ENCODE measurements around the gene TUBA1A.
"Not testable (repeated sequence)": the region's sequence is repeated elsewhere in the genome, so short reads cannot be mapped to it uniquely, and the experiment has no call there.

The TUBA1A gene

DNA sequence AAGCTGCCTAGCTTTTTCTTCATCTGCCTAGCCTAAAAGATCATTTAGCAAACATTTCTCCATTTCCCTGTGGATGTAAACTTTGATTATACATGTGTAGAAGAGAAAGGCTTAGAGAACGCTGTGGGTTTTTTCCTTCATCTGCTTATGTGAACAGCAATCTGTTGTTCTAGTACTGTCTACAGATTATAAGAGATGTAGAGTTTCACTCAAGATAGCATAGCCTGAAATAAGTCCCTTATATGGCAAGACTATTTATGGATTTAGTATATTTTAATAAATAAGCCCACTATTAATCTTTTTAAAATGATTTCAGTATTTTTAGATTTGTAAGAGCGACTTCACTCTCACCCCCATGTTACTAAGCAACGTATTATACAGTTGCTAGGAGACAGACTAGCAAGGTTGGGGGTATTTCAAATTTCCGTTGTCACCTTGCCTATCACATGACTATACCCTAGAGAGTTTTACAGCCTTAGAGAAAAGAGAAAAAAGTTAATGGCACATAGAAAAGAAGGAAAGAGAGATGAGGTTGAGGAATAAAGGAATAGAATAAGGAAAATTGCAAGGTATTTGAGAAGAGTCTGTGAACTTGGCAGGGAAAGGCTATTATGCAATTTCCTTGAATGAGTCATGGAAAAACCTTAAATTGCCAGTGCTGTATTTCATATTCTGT, 12.2 kb upstream of the TUBA1A start:
- no peak for DNase-seq

DNA sequence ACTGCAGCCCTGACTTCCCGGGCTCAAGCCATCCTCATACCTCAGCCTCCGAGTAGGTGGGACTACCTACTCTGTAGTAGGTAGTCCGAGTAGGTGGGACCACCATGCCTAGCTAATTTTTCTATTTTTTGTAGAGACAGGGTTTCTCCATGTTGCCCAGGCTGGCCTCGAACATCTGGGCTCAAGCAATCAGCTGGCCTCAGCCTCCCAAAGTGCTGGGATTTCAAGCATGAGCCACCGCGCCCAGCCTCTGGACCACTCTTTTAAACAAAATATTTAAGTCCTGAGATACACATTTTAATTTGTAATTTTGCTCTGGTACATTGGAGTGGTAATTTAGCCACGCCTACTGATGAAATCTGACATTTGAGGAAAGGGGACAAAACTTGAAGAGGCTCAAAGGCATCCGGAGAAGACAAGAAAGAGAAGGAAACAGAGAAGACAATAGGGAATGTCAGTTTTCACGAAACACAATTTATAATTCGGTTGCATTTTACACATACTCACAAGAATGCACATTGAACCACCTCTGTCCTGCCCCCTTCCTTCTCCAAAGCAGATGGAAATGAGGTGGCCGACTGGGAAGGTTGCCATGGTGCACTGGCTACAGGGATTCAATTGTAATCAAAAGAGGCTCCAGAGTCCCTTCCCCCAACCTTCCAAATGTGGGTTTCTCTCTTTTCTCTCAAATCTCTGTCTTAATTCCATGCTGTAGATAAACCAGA, 9.7 kb upstream of the TUBA1A start:
- DNase-seq = no peak

DNA sequence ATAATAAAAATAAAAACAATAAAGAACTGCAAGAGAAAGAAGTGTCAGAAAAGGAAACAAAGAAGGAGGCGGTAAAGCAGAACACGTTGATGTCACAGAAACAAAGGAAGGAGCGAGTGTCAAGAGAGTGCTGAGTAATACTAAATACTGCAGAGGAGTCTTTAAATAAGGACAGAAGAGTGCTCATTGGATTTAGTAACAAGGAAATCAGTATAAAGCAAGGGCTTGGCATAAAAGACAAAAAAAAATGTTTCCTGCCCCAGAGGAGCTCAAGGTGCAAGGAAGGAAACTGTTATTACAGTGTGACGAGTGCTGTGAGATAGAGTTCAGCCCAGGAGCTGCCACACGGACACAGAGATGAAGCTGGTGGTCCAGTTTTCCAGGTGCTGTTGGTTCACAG, 8.4 kb upstream of the TUBA1A start:
- DNase-seq = no peak

DNA sequence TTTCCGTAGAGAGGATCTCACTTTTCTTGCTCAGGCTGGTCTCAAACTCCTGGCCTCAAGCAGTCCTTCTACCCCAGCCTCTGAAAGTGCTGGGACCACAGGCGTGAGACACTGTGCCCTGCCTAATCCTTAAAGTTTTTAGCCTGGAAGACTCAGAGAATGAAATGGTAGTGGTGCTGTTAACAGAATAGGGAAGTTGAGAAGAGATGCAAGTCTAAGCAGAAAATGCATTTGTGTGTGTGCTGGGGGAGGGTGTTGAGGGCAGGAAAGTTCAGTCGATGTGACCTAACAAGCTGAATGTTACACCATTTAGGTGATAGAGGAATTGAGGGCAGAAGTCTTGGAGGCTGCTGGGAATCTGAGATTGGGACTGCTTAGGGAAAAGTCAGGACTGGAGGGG, 6.9 kb upstream of the TUBA1A start:
- DNase-seq = no peak

DNA sequence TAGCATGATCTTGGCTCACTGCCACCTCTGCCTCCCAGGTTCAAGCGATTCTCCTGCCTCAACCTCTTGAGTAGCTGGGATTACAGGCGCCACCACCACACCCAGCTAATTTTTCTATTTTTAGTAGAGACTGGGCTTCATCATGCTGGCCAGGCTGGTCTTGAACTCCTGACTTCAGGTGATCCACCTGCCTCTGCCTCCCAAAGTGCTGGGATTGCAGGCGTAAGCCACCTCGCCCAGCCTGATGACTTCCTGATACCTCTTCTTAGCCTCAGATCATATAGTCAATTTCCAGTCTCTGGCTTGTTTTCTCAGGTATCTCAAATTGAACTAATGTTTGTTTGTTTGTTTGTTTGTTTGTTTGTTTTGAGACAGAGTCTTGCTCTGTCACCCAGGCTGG, 4.9 kb upstream of the TUBA1A start:
- not testable (repeated sequence) for DNase-seq

DNA sequence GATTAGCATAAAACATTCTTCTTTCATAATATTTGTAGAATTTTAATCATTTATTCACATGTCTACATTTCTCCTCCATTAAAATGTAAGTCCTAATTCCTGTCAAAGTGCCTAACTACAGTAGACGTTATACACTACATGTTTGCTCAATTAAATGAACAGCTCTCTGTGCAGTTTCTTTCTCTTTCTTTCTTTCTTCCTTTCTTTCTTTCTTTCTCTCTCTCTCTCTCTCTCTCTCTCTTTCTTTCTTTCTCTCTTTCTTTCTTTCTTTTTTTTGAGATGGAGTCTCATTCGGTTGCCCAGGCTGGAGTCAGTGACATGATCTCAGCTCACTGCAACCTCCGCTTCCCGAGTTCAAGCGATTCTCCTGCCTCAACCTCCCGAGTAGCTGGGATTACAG, 2.6 kb upstream of the TUBA1A start:
- DNase-seq = not testable (repeated sequence)

DNA sequence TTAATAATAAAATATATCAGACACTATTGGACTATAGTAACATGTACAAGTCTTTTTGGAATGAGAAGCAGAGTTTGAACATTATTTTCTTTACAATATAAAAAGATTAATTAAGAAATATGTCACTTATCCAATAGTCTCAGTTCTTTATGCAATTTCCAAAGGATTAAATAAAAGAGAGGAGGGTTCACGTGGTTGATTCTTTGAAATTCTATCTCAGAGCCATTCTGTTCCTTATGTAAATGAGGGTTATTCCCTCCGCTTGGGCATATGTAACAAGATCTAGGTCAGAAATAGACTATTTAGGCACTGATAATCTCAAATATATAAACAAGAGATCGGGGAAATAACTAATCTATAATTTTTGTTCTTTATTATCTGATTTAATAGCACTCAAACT, 2.1 kb upstream of the TUBA1A start:
- DNase-seq = no peak

DNA sequence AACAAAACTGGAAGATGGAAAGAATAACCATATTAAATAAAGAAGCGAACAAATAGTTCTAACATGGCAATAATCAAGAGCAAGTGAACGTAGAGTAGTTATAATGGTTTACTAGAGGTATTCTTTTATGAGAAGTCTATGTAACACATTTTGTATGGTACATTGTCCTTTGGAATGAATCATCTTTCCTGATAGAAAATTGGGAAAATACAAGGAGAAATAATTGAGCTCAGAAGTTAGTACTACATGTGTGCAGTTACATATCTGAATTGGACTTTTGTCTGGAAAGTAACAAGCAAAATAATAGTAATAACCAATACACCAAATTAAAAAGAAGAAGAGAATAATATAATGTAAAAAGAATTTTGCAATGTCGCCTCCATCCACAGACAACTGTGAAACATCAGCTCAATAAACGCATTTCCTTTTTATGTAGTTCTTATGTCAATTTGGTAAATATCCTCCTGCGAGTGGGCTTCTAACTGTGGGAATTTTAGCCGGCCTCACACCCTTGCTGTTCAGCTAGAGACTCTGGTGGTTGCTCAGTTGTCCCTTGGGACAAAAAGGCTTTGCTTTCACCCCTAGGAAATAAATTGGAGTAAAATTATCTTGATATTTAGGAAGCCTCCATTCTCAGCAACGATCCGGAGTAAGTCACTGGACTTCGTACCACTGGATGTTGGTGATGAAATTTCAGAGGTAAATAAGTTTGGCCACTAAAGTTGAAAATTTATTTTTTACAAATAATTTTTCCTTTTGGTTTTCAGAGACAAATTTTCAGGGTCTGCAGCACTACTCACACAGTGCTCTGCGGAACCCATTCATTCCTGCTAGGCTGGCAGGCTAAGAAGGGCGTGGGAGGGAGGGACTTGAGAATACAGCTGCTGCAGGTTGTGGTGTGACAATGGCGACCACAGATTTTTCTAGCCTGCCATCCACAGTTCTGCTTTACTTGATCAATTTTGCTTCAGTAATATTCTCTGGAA, 1.1 kb upstream of the TUBA1A start:
- no peak for DNase-seq

DNA sequence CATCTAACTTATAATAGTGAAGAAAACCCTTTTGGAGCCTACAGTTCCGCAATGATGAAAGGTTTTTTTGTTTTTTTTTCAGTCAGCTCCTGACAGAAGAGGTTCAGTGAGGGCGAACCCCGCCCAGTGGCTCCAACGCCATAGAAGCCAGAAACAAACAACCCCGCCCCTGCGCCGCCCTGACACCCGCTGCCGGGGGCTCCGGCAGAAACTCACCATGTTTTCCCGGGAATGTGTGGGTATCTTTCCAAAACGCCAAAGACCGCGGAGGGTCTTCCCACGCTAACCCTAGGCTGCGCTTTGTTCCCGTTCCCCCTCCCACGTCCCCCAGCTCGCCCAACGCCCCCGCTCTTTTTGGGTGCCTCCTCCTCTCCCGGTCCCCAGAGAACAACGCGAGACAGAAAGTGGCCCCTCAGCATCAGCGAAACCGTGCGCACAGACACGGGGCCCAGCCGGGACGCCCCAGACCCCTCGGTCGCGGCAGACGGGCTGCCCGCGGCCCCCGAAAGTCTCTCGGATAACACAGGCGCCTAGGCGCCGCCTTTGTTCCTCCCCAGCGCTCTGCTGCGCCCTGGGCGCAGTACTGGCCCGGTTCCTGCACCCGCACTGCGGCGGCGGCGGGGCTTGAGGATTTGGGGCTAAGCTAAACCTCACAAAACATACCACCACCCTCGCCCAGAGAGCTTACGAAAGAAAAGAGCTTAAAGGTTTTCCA, 522 bp downstream of the TUBA1A start:
- DNase-seq = peak; percentile 20

DNA sequence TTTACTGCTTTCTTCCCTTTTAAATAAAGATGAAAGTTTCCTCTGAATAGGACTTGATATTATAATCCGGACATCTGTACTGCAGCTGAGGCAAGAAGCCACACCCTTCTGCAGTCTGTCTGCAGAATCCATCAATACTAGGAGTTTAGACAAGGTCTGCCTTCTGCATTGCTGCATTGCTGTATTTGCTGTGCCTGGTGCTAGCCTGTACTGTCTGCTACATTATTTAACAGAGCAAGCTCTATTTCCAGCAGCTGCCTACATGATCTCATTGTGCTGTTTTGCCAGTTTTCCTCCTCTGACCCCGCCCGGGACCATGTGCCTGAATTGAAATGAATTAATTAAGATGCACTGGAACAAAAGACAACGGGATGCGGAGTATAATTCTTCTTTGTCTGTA, 1.7 kb downstream of the TUBA1A start:
- no peak for DNase-seq

DNA sequence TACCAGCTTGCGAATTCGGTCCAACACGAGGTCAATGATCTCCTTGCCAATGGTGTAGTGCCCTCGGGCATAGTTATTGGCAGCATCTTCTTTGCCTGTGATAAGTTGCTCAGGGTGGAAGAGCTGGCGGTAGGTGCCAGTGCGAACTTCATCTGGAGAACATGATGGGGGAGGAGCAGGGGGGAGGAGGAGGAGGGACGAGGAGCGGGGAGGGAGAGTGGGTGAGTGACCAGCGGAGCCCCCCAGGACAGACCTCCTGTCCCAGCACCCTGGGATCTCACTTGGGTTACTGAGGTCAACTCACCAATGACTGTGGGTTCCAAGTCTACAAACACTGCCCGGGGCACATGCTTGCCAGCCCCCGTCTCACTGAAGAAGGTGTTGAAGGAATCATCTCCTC, 2.6 kb downstream of the TUBA1A start:
- DNase-seq = not testable (repeated sequence)

DNA sequence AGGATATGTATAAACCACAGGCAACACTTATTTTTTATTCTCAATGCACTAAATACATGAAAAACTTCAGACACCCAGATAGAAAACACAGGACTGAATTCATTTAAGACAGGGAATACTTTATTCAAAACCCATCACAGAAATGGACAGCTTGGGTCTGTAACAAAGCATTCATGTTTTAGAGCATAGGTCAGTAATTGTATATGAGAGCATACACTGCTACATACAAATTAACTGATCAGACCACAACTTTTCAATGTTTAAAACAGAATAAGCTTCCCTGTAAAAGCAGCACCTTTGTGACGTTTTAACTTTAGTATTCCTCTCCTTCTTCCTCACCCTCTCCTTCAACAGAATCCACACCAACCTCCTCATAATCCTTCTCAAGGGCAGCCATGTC, 4.2 kb downstream of the TUBA1A start:
- DNase-seq = not testable (repeated sequence)

DNA sequence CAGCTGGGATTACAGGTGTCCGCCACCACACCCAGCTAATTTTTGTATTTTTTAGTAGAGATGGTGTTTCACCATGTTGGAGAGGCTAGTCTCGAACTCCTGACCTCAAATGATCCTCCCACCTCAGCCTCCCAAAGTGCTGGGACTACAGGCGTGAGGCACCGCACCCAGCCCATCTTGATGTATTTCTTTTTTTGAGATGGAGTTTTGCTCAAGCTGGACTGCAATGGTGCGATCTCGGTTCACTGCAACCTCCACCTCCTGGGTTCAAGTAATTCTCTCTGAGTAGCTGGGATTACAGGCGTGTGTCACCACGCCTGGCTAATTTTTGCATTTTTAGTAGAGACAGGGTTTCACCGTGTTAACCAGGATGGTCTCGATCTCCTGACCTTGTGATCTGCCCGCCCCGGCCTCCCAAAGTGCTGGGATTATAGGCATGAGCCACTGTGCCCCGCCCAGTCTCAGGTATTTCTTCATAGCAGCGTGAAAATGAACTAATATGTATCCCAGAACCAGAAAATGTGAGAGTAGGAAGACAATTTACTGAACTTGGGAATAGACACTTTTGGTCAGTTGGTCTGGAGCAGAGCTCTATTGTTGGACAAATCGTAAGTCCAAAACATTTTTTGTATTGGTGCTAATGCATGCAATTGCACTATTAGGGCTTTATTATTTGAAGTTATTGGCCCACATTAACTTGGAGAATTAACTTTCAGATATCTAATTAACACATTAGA, 5.5 kb downstream of the TUBA1A start:
- not testable (repeated sequence) for DNase-seq

DNA sequence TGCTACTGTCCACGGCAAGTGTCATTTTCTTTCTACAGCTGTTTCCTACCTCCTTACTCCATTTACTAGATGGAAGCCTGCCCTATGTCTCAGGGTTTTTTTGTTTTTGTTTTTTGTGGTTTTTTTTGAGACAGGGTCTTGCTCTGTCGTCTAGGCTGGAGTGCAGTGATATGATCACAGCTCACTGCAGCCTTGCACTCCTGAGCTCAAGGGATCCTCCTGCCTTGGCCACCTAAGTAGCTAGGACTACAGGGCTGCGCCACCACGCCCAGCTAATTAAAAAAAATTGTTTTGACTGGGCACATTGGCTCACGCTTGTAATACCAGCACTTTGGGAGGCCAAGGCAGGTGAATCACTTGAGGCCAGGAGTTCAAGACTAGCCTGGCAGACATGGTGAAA, 14.7 kb downstream of the TUBA1A start:
- no peak for DNase-seq

DNA sequence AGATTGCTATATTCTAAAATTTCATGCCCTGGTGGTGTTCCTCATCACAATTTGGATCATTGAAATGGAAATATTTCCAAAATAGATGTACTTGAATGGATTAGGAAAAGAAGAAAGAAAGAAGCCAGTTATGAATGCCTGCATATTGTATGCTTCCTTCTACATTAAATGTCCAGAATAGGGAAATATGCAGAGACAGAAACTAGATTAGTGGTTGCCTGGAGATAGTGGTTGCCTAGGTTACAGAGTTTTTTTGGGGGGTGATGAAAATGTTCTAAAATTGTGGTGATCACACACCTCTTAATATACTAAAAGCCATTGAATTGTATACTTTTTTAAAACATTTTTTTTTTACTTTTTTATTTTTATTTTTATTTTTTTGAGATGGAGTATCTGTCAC, 18.0 kb downstream of the TUBA1A start:
- no peak for DNase-seq

DNA sequence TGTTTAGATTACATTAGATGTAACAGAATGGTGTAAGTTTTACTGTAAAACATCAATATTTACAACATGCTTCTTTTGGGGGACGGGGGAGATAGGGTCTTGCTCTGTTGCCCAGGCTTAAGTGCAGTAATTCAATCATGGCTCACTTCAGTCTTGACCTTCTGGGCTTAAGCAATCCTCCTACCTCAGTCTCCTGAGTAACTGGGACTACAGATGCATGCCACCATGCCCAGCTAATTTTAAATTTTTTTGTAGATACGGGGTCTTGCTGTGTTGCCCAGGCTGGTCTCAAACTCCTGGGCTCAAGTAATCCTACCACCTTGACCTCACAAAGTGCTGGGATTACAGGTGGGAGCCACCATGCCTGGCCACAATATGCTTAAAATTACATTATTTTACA, 23.8 kb downstream of the TUBA1A start:
- no peak for DNase-seq

DNA sequence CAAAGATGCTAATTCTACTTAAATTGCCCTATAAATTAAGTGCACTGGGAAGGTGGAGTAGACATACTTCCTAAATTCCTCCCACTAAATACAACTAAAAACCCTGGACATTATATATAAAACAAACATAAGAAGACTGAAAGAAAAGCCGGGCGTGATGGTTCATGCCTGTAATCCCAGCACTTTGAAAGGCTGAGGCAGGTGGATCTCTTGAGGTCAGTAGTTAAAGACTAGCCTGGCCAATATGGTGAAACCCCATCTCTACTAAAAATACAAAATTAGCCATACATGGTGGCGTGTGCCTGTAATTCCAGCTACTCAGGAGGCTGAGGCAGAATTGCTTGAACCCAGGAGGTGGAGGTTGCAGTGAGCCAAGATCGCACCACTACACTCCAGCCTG, 27.0 kb downstream of the TUBA1A start:
- not testable (repeated sequence) for DNase-seq

DNA sequence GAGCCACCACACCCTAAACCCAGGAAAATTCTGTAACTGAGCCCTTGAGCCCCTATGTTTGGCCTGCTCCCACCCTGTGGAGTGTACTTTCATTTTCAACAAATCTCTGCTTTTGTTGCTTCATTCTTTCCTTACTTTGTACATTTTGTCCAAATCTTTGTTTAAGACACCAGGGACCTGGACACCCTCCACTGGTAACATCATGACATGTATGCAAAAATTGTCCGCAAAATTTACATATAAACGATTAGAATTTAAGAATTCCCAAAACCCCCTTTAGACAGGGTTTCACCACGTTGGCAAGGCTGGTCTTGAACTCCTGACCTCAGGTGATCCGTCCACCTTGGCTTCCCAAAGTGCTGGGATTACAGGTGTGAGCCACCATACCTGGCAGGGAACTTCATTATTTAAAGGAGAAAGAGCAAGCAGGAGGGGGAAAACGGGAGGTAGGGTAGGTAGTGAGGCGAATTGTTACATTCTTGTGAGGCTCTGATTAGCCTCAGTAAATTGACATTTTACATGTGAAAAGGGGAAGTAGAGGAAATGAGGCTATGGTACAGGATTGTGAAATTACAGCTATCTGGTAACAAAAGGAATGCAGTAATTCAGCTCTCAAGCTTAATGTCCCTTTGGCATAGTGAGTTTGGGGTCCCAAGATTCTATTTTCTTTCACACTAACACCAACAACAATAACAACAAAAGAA, 27.6 kb downstream of the TUBA1A start:
- DNase-seq = no peak

DNA sequence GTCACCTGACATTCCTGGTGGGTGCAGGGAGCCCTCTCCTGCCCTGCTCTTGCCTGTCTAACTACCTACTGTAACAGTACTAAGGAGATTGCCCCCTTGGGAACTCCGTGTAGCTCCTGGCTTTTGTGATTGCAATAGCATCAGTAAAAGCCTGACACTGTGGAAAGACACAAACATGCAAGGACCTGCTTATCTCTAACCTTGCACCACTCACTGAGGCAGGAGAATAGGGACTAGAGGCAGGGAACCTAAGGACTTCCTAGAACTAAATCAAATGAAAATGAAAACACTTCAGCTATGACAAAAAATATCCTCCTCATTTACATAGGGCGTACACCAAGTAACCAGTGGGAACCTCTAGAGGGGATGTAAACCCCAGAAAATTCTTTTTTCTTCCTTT, 28.5 kb downstream of the TUBA1A start:
- DNase-seq = no peak

DNA sequence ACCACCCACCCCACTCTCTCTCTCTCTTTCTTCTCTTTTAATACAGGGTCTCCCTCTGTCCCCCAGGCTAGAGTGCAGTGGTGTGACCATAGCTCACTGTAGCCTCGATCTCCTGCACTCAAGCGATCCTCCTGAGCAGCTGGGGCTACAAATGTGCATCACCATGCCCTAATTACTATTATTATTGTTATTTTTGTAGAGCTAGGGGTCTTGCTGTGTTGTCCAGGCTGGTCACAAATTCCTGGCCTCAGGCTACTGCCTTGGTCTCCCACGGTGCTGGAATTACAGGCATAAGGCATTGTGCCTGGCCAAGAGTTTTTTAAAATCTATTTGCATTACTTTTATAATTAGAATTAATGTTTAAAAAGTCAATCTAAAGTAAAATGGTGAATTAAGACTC, 34.7 kb downstream of the TUBA1A start:
- DNase-seq = no peak

DNA sequence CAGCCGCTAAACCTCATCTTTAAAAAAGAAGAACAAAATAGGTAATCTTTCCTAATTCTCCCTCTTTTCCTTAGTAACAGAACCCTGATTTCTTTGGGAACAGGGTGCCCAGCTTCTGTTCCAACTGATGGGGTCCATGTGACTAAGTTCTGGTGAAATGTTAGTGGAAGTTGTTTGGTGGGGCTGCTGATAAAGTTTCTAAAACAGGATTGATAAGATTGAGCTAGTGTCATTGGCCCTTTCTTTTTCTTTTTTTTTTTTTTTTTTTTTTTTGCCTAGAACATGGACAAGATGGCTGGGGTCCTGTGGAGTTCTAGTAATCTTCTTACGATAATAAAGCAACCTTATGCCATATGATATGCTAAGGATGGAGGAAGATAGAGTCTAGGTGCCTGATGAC, 41.5 kb downstream of the TUBA1A start:
- DNase-seq = no peak

DNA sequence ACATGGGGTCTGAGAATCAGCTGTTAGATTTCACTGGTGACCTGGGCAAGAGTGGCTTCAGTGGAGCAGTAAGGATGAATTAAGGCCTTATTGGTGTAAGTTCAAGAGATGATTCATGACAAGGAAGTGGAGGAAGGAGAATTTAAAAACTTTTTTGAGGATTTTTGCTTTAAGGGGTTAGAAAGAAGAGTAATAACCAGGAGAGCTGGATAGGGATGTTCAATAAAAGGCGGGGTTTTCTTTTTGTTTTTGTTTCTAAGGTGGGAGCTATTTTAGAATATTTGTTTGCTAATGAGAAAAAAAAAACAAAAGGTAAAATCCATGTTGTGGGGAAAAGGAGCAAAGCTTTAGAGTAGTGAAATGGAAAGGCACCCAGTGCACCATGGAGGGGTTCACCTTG, 42.5 kb downstream of the TUBA1A start:
- no peak for DNase-seq

Measured in 8988T (cell line).